ENCODE data around the gene MINDY1. TPM values are rescaled to one million over a fixed set of nuclear protein-coding genes. Genes with fewer than 3 reads are reported as not detected.
A peak's percentile ranks its signal among the peaks of the same experiment; 100 is the strongest.

MINDY1 gene
- total and polyA plus RNA-seq, 2 experiments from 2014 or later: 11.5 to 35.6 TPM

GRCh38 chr1:150976879-150977694 is 29.6 kb downstream of the MINDY1 start:
- Histone ChIP-seq H3K9me3 (ENCODE audit: low read depth) (no peaks in the 10 kb centered on the region), H3K27ac (no peak overlapping the region), H3K36me3 (no peaks in the 10 kb centered on the region), H3K4me3 (no peak overlapping the region), H3K27me3 (no peaks in the 10 kb centered on the region), H3K4me1 (ENCODE audit: low read depth) (peaks cover 33% of the 10 kb centered on the region)
- TF ChIP-seq, protein P1, sequence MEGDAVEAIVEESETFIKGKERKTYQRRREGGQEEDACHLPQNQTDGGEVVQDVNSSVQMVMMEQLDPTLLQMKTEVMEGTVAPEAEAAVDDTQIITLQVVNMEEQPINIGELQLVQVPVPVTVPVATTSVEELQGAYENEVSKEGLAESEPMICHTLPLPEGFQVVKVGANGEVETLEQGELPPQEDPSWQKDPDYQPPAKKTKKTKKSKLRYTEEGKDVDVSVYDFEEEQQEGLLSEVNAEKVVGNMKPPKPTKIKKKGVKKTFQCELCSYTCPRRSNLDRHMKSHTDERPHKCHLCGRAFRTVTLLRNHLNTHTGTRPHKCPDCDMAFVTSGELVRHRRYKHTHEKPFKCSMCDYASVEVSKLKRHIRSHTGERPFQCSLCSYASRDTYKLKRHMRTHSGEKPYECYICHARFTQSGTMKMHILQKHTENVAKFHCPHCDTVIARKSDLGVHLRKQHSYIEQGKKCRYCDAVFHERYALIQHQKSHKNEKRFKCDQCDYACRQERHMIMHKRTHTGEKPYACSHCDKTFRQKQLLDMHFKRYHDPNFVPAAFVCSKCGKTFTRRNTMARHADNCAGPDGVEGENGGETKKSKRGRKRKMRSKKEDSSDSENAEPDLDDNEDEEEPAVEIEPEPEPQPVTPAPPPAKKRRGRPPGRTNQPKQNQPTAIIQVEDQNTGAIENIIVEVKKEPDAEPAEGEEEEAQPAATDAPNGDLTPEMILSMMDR (IDR thresholded peaks at IDR 0.05; ENCODE audit: low read depth, low read length): no peak
- DNase-seq (ENCODE audit: low read depth in 1 of 2, low spot score in 1 of 2): peak in 1 of 2 donors; percentile 40

DNA sequence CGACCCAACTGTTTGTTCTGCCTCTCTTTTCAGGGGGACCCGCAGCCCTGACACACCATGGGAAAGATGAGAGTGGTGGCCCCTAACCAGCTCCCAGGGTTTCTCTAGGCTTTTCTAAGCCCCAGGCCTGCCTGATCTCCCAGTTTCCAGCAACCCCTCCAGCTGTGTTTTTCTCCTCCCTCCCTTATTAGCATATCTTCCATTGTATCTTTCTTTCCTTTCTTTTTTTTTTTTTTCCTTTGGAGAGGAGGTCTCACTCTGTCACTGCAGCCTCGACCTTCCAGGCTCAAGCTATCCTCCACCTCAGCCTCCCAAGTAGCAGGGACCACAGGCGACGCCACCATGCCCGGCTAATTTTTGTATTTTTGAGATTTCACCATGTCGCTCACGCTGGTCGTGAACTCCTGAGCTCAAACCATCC is 30.3 kb downstream of the MINDY1 start:
- no peaks in the 10 kb centered on the region for H3K9me3 ChIP-seq (ENCODE audit: low read depth)
- no peak for DNase-seq (ENCODE audit: low read depth in 1 of 2, low spot score in 1 of 2)
- no peaks in the 10 kb centered on the region for H3K27me3 ChIP-seq
- H3K4me3 ChIP-seq: no peak overlapping the region
- no peaks in the 10 kb centered on the region for H3K36me3 ChIP-seq
- H3K4me1 ChIP-seq (ENCODE audit: low read depth): peaks cover 33% of the 10 kb centered on the region
- no peak overlapping the region for H3K27ac ChIP-seq
- TF ChIP-seq, protein P1 (IDR thresholded peaks at IDR 0.05; ENCODE audit: low read depth, low read length): no peak

DNA sequence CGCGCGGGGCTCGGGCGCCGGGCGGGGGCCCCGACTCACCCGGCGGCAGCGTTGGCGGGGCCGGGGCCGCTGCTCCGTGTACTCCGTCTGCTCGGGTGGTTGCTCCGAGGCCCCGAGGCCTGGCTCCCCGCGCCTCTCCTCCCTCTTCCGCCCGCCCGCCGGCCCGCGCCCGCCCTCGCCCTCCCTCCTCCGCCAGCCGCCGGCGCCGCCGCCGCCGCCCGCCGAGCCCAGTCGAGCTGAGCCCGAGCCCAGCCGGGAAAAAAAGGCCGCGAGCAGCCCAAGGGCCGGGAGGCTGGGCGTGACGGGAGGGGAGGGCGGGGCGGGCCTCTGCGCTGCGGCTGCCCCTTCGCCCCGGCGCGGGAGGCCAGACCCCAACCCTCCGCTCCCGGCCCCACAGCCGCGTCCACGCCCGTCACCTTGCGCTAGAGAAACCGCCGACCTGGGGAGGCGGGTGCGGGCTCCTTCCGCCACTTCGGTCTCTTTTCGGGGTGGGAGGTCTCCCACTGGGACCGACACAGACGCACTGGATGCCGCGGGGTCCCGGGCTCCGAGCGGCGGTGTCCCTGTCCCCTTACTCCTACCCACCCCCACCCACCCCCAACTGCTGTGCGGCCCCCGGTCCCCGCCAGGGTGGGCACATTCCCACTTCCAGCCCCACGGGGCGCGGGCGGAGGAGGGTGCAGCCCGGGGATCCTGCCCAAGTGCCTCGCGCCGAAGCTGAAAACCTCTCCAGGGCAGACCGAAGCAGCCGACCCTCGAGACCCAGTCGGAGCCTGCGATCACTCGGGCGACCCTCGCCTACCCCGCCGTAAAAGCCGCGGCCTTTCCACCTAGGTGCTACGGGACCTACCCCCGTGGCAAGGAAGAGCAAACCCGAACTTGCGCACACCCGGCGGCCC is 31.9 kb downstream of the MINDY1 start, which contains the start of gene CERS2:
TSS of gene CERS2 (minus strand) at position 256 of the 899 bp plus-strand sequence. CDS start 5,745 bp downstream, outside the sequence.
- peak within 1 kb of the TSS; percentile 99 for H3K27ac ChIP-seq
- peaks cover 39% of the 10 kb centered on the region for H3K4me1 ChIP-seq (ENCODE audit: low read depth)
- H3K27me3 ChIP-seq: no peaks in the 10 kb centered on the region
- TF ChIP-seq, protein P1 (IDR thresholded peaks at IDR 0.05; ENCODE audit: low read depth, low read length): no peak
- no peaks in the 10 kb centered on the region for H3K36me3 ChIP-seq
- H3K9me3 ChIP-seq (ENCODE audit: low read depth): no peaks in the 10 kb centered on the region
- peak; percentile 87 to 93 for DNase-seq (ENCODE audit: low read depth in 1 of 2, low spot score in 1 of 2)
- peak within 1 kb of the TSS; percentile 97 for H3K4me3 ChIP-seq

- peak in 1 of 2 donors; percentile 62 for DNase-seq (ENCODE audit: low read depth in 1 of 2, low spot score in 1 of 2)
- H3K9me3 ChIP-seq (ENCODE audit: low read depth): no peaks in the 10 kb centered on the region
- peak overlapping the region; percentile 99 for H3K27ac ChIP-seq
- TF ChIP-seq, protein P1 (IDR thresholded peaks at IDR 0.05; ENCODE audit: low read depth, low read length): no peak
- H3K36me3 ChIP-seq: peaks cover 1% of the 10 kb centered on the region
- H3K27me3 ChIP-seq: no peaks in the 10 kb centered on the region
- peaks cover 39% of the 10 kb centered on the region for H3K4me1 ChIP-seq (ENCODE audit: low read depth)
- H3K4me3 ChIP-seq: peak overlapping the region; percentile 97
Observed at GRCh38 chr1:150973836-150974579, 32.7 kb downstream of the MINDY1 start.

All from cardiac muscle cell (in vitro differentiated cells and primary cell).